IMR-90 (cell line): ENCODE measurements around the gene HS3ST6. TPM values are rescaled to one million over a fixed set of nuclear protein-coding genes. Genes with fewer than 3 reads are reported as not detected.

Experiments used
- ATAC-seq: fragments of 200-7000 bp; cut with Tn5 transposase; 2 replicates; pipeline ENCODE4 v1.9.1; 2020; ENCODE audit warnings: low read depth, mild to moderate bottlenecking, moderate library complexity
- BruUV-seq: library from RNA; stranded (reverse); fragments of 400-500 nt; replicated peaks from 2 replicates; lab custom pipeline; 2021; lab: Mats Ljungman, UMichigan
- CTCF ChIA-PET: fragments of 300-600 bp; formaldehyde crosslinking; extraction: SDS; loops from one replicate; lab custom pipeline; 2021; ENCODE audit warnings: antibody characterized with exemption; lab: Yijun Ruan, JAX
- POLR2A ChIA-PET: fragments of 300-600 bp; sonication (Branson Sonifier 250); formaldehyde crosslinking; loops from one replicate; lab custom pipeline; 2022; ENCODE audit warnings: antibody characterized with exemption; ENCODE audit not compliant: unreplicated experiment; lab: Charles Lee
- DNase-seq: peaks from one replicate; pipeline ENCODE4 v3.0.0; 2013
- H2AFZ ChIP-seq: replicated peaks from 2 replicates; pipeline ENCODE3; 2013; ENCODE audit warnings: low read length, mild to moderate bottlenecking; ENCODE audit not compliant: poor library complexity
- H2AK5ac ChIP-seq: 2 replicates; pipeline ENCODE4 v1.6.1; 2013; ENCODE audit warnings: low read depth, low read length, inconsistent platforms
- H2AK9ac ChIP-seq: replicated peaks from 2 replicates; pipeline ENCODE3; 2013; ENCODE audit warnings: mild to moderate bottlenecking, low read depth, low read length, moderate library complexity; ENCODE audit not compliant: poor library complexity
- H2BK120ac ChIP-seq: 2 replicates; pipeline ENCODE4 v1.6.1; 2013; ENCODE audit warnings: low read depth, low read length, inconsistent platforms
- H2BK15ac ChIP-seq: 3 replicates; pipeline ENCODE4 v1.6.1; 2013; ENCODE audit warnings: low read depth, low read length, inconsistent platforms
- H2BK20ac ChIP-seq: 2 replicates; pipeline ENCODE4 v1.6.1; 2013; ENCODE audit warnings: low read depth, mild to moderate bottlenecking, inconsistent platforms, low read length, moderate library complexity
- H2BK5ac ChIP-seq: 2 replicates; pipeline ENCODE4 v1.6.1; 2013; ENCODE audit warnings: mild to moderate bottlenecking, low read depth, low read length, inconsistent platforms; ENCODE audit not compliant: poor library complexity, severe bottlenecking
- H3K14ac ChIP-seq: replicated peaks from 2 replicates; pipeline ENCODE4 v1.6.1; 2013; ENCODE audit warnings: low read depth, low read length, inconsistent platforms
- H3K18ac ChIP-seq: 2 replicates; pipeline ENCODE4 v1.6.1; 2013; ENCODE audit warnings: low read depth, low read length, control low read depth
- H3K23ac ChIP-seq: 2 replicates; pipeline ENCODE4 v1.6.1; 2013; ENCODE audit warnings: low read depth, low read length, inconsistent platforms
- H3K27ac ChIP-seq: 2 replicates; pipeline ENCODE4 v1.5.1; 2013; ENCODE audit warnings: mild to moderate bottlenecking, control low read depth, low read length; ENCODE audit not compliant: insufficient read depth
- H3K27me3 ChIP-seq: 2 replicates; pipeline ENCODE4 v1.6.1; 2013; ENCODE audit warnings: low read length; ENCODE audit not compliant: control insufficient read depth, insufficient read depth
- H3K36me3 ChIP-seq: 2 replicates; pipeline ENCODE4 v1.6.1; 2013; ENCODE audit warnings: low read length, mixed read lengths; ENCODE audit not compliant: control insufficient read depth, insufficient read depth
- H3K4ac ChIP-seq: 2 replicates; pipeline ENCODE4 v1.6.1; 2013; ENCODE audit warnings: low read depth, low read length, inconsistent platforms
- H3K4me1 ChIP-seq: 2 replicates; pipeline ENCODE4 v1.6.1; 2013; ENCODE audit warnings: low read length, mixed read lengths; ENCODE audit not compliant: control insufficient read depth, insufficient read depth
- H3K4me2 ChIP-seq: 2 replicates; pipeline ENCODE4 v1.6.1; 2013; ENCODE audit warnings: low read depth, mild to moderate bottlenecking, control low read depth, low read length, moderate library complexity
- H3K4me3 ChIP-seq: 2 replicates; pipeline ENCODE4 v1.5.1; 2013; ENCODE audit warnings: low read depth, mild to moderate bottlenecking, control low read depth, low read length, moderate library complexity; ENCODE audit not compliant: insufficient read depth
- H3K56ac ChIP-seq: 2 replicates; pipeline ENCODE4 v1.6.1; 2013; ENCODE audit warnings: low read length, inconsistent platforms; ENCODE audit not compliant: insufficient read depth; ENCODE audit errors: extremely low read depth
- H3K79me1 ChIP-seq, 2 experiments: 2 replicates each; pipeline ENCODE4 v1.6.1; 2013; ENCODE audit warnings: low read length in 2 of 2, inconsistent platforms in 1 of 2, low read depth in 1 of 2
- H3K9ac ChIP-seq: 2 replicates; pipeline ENCODE4 v1.6.1; 2013; ENCODE audit warnings: low read depth, low read length, control low read depth
- H3K9me1 ChIP-seq: 2 replicates; pipeline ENCODE4 v1.6.1; 2013; ENCODE audit warnings: low read length, inconsistent platforms; ENCODE audit not compliant: insufficient read depth
- H3K9me3 ChIP-seq: 2 replicates; pipeline ENCODE4 v1.6.1; 2013; ENCODE audit warnings: low read length; ENCODE audit not compliant: control insufficient read depth, insufficient read depth
- H4K20me1 ChIP-seq: 2 replicates; pipeline ENCODE4 v1.6.1; 2013; ENCODE audit warnings: low read length, inconsistent platforms; ENCODE audit not compliant: insufficient read depth
- H4K5ac ChIP-seq: 2 replicates; pipeline ENCODE4 v1.6.1; 2013; ENCODE audit warnings: mild to moderate bottlenecking, low read depth, low read length, control low read depth
- H4K8ac ChIP-seq, 2 experiments: 2 replicates each; pipeline ENCODE4 v1.6.1; 2013; ENCODE audit warnings: low read depth in 2 of 2, low read length in 2 of 2, control low read depth in 1 of 2, inconsistent platforms in 1 of 2
- H4K91ac ChIP-seq: 2 replicates; pipeline ENCODE4 v1.6.1; 2013; ENCODE audit warnings: low read depth, low read length, inconsistent platforms; ENCODE audit not compliant: insufficient read depth
- BHLHE40 ChIP-seq: fragments of 150-350 bp; IDR thresholded peaks from 2 replicates; pipeline ENCODE4 v1.6.1; 2016; ENCODE audit warnings: mild to moderate bottlenecking, low read depth, low read length
- CHD1 ChIP-seq: IDR thresholded peaks from 2 replicates; pipeline ENCODE4 v1.6.1; 2012; ENCODE audit warnings: low read depth, low read length, improper control_type of control experiment
- ELK1 ChIP-seq: fragments of 150-350 bp; IDR thresholded peaks from 2 replicates; pipeline ENCODE4 v1.6.1; 2016; ENCODE audit warnings: low read depth, mild to moderate bottlenecking, low read length, moderate library complexity, borderline replicate concordance
- MAFK ChIP-seq: IDR thresholded peaks from 2 replicates; pipeline ENCODE4 v1.6.1; 2012; ENCODE audit warnings: low read depth, low read length, improper control_type of control experiment
- MAZ ChIP-seq: IDR thresholded peaks from 2 replicates; pipeline ENCODE4 v1.6.1; 2012; ENCODE audit warnings: low read depth, mild to moderate bottlenecking, low read length, improper control_type of control experiment, moderate library complexity, borderline replicate concordance
- RFX5 ChIP-seq: IDR thresholded peaks from 2 replicates; pipeline ENCODE4 v1.8.0; 2012; ENCODE audit warnings: low read depth, mild to moderate bottlenecking, low read length, moderate library complexity
- USF2 ChIP-seq: fragments of 150-350 bp; IDR thresholded peaks from 2 replicates; pipeline ENCODE4 v1.6.1; 2017; ENCODE audit warnings: mild to moderate bottlenecking, antibody characterized with exemption, low read length, low read depth
- WGBS, 2 experiments: methylation state at CpG; one replicate each; pipeline versions ENCODE4 v1.1.5 to v1.1.7; 2013; ENCODE audit warnings: missing lambda C conversion rate in 2 of 2; ENCODE audit not compliant: insufficient read length in 1 of 2; ENCODE audit errors: extremely low coverage in 2 of 2; 5-methylcytosine and 5-hydroxymethylcytosine counted together
- dilution Hi-C: fragments of 300-500 bp; cut with HindIII; formaldehyde crosslinking; loops from one replicate; pipeline ENCODE4 v1.14.3; 2018; ENCODE audit warnings: low sequenced_read_pairs; ENCODE audit not compliant: unreplicated experiment
- in situ Hi-C: fragments of 300-500 bp; cut with MboI; formaldehyde crosslinking; loops from 3 replicates; pipeline ENCODE4 v1.14.3; 2019; ENCODE audit warnings: low sequenced_read_pairs, inconsistent platforms, mixed read lengths
- intact Hi-C: fragments of 100-400 bp; cut with micrococcal nuclease; formaldehyde crosslinking; loops from 2 replicates; pipeline ENCODE4 v1.10.0; 2022
- polyA plus RNA-seq, 3 experiments: library from polyadenylated mRNA; depleted of rRNA; stranded (reverse); fragments of >200 nt; gene quantifications; 2 replicates each; pipeline ENCODE4 v1.2.3, GENCODE V29; 2012; ENCODE audit warnings: low replicate concordance in 1 of 3
- total RNA-seq: library from RNA; depleted of rRNA; stranded (reverse); fragments of >200 nt; gene quantifications from 2 replicates; pipeline ENCODE4 v1.2.3, GENCODE V29; 2012
- TF ChIP-seq, protein P1 (sequence below): conservative IDR thresholded peaks from 2 replicates; pipeline ENCODE4 v1.5.1; 2012; ENCODE audit warnings: mild to moderate bottlenecking, low read depth, low read length, improper control_type of control experiment

HS3ST6 gene
- total and polyA plus RNA-seq, 2 of the 4 experiments (the other 2 are of a cell fraction): not detected

- Histone ChIP-seq H4K91ac (no peak overlapping the region), H3K4me3 (no peak overlapping the region), H2BK20ac (no peak overlapping the region), H3K14ac (no peak overlapping the region), H3K27ac (no peak overlapping the region), H2AK9ac (no peak overlapping the region), H3K4me2 (no peak overlapping the region), H3K9ac (no peak overlapping the region), H3K18ac (no peak overlapping the region), H3K56ac (no peak overlapping the region), H4K20me1 (0 out of 2 replicates have a peak, but pooled peaks cover 4% of the 10 kb centered on the region), H3K9me1 (no peaks in the 10 kb centered on the region), H3K27me3 (peaks cover 35% of the 10 kb centered on the region), H4K5ac (no peak overlapping the region), H3K4ac (no peak overlapping the region), H3K9me3 (no peaks in the 10 kb centered on the region), H2AK5ac (no peak overlapping the region), H3K79me1 (no peaks in the 10 kb centered on the region), H4K8ac (no peak overlapping the region), H2BK120ac (no peak overlapping the region), H2AFZ (no peak overlapping the region), H2BK5ac (no peak overlapping the region), H2BK15ac (no peak overlapping the region), H3K23ac (no peak overlapping the region), H3K4me1 (peaks cover 2% of the 10 kb centered on the region; the same call in 1 of the 2 replicates), H3K36me3 (no peaks in the 10 kb centered on the region)
- no peak for ATAC-seq
- intact Hi-C loops: no loop called here
- in situ Hi-C loops: loop anchor here (25.0 kb wide), 1 partner anchor 512 kb away; no protein-coding TSS in a partner anchor
- no TSS peak for BruUV-seq
- POLR2A ChIA-PET: no interaction called here
- TF ChIP-seq USF2 (no peak), BHLHE40 (no peak), MAZ (no peak), ELK1 (no peak), CHD1 (no peak), MAFK (no peak), RFX5 (no peak)
- TF ChIP-seq, protein P1, sequence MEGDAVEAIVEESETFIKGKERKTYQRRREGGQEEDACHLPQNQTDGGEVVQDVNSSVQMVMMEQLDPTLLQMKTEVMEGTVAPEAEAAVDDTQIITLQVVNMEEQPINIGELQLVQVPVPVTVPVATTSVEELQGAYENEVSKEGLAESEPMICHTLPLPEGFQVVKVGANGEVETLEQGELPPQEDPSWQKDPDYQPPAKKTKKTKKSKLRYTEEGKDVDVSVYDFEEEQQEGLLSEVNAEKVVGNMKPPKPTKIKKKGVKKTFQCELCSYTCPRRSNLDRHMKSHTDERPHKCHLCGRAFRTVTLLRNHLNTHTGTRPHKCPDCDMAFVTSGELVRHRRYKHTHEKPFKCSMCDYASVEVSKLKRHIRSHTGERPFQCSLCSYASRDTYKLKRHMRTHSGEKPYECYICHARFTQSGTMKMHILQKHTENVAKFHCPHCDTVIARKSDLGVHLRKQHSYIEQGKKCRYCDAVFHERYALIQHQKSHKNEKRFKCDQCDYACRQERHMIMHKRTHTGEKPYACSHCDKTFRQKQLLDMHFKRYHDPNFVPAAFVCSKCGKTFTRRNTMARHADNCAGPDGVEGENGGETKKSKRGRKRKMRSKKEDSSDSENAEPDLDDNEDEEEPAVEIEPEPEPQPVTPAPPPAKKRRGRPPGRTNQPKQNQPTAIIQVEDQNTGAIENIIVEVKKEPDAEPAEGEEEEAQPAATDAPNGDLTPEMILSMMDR: no peak
- dilution Hi-C loops: no loop called here
- CTCF ChIA-PET: no interaction called here
- 48% methylated on average over 2 of the region's 6 CpGs; no CpG with 5 or more reads in 1 of the 2 experiments for WGBS, 2 experiments
- DNase-seq: no peak
These were observed 43.4 kb downstream of the HS3ST6 start for GRCh38 chr16:1874854-1875253.
